ENCODE results near the gene EPHB3. TPM values are rescaled to one million over a fixed set of nuclear protein-coding genes. Genes with fewer than 3 reads are reported as not detected.
"Not testable (repeated sequence)": the region's sequence is repeated elsewhere in the genome, so short reads cannot be mapped to it uniquely, and the experiment has no call there.

Gene EPHB3
- total and polyA plus RNA-seq, 2 donors (not counting 3 experiments of a cell fraction or from before 2014, with no cell fraction given) = 0.01 TPM; not detected in 1

DNA sequence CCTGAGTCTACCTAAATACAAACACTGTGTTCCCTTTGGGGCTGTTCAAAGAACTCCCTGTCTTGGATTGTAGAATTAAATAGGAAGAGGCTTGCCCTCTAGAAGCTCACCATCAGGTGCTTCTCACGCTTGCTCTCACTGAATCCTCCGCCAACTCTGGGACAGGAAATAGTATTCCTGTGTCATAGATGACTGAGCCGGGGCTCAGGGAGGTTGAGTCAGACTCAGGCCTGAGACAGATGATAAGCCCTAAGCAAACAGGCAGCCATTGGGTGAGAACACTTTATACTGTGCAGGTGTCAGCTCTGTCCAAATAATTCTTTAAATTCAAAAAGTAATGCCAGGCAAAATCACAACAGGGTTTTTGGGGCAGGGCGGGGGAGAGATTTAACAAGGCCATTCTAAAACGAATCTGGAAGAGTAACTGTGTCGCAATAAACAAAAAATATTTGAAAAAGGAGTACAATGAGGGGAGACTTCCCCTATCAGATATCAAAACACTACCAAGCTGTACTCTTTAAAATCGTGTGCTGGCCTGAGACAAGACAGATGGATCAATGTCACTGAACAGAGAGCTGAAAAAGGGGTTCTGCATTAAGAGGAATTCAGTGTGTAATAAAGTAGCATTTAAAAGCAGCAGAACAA is 59.0 kb downstream of the EPHB3 start:
- no peak overlapping the region for H3K4me2 ChIP-seq (ENCODE audit: insufficient read depth, low read length)
- BruUV-seq (replicated peaks) = no TSS peak
- peak; percentile 63 for DNase-seq (ENCODE audit: low read depth, low spot score)
- H3K9me3 ChIP-seq (replicated peaks; ENCODE audit: control insufficient read depth, insufficient read depth, low read length) = no peaks in the 10 kb centered on the region
- no peak overlapping the region for H3K9ac ChIP-seq (replicated peaks; ENCODE audit: extremely low read depth, insufficient read depth, low read length)
- CTCF ChIA-PET = interaction anchor here (1.3 to 1.9 kb wide), 3 partner anchors 11 to 59 kb away, joined by 3 to 9 read pairs (median 8); partner anchors contain the start of gene EPHB3
- no peaks in the 10 kb centered on the region for H3K79me2 ChIP-seq (ENCODE audit: control insufficient read depth, insufficient read depth, low read length)
- H3K36me3 ChIP-seq (ENCODE audit: control insufficient read depth in 2 of 2, extremely low read depth in 1 of 2, insufficient read depth in 2 of 2, low read length in 2 of 2) = no peaks in the 10 kb centered on the region
- H3K27ac ChIP-seq (ENCODE audit: insufficient read depth, low read depth, low read length) = peak overlapping the region; percentile 30
- intact Hi-C loops (cut with micrococcal nuclease) = no loop called here
- no peaks in the 10 kb centered on the region for H3K9me1 ChIP-seq (replicated peaks; ENCODE audit: control insufficient read depth, extremely low read depth, insufficient read depth, low read length)
- peak; percentile 52 for TF ChIP-seq JUN (IDR thresholded peaks at IDR 0.05; ENCODE audit: borderline replicate concordance, insufficient read depth, insufficient read length, low read depth)
- no peak for TF ChIP-seq EZH2 (IDR thresholded peaks at IDR 0.05; ENCODE audit: borderline replicate concordance, low read depth, low read length, severe bottlenecking)
- peak; percentile 79 for TF ChIP-seq FOS (IDR thresholded peaks at IDR 0.05; ENCODE audit: borderline replicate concordance, insufficient read depth, low read length)
- TF ChIP-seq, protein P1, sequence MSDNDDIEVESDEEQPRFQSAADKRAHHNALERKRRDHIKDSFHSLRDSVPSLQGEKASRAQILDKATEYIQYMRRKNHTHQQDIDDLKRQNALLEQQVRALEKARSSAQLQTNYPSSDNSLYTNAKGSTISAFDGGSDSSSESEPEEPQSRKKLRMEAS (IDR thresholded peaks at IDR 0.05; ENCODE audit: insufficient read depth, insufficient read length) = no peak
- TF ChIP-seq GATA2 (IDR thresholded peaks at IDR 0.05; ENCODE audit: insufficient read depth, insufficient read length, low read depth, low read length) = peak; percentile 73
- peaks cover 5% of the 10 kb centered on the region in 2 experiments for H3K27me3 ChIP-seq (ENCODE audit: control insufficient read depth in 2 of 2, insufficient read depth in 2 of 2, low read length in 2 of 2)
- no peak overlapping the region for H2AFZ ChIP-seq (ENCODE audit: low read depth, low read length)
- peaks cover 21% of the 10 kb centered on the region for H3K4me1 ChIP-seq (ENCODE audit: control insufficient read depth, extremely low read depth, insufficient read depth, low read length)
- POLR2A ChIA-PET = no interaction called here
- no peaks in the 10 kb centered on the region for H4K20me1 ChIP-seq (replicated peaks; ENCODE audit: control insufficient read depth, extremely low read depth, insufficient read depth, low read length)
- peak; percentile 84 for FAIRE-seq
- dilution Hi-C loops (cut with MboI; ENCODE audit: extremely low pct_ligation_motif_present, low sequenced_read_pairs) = no loop called here
- H3K4me3 ChIP-seq (replicated peaks in 1 of 3; ENCODE audit: insufficient read depth in 1 of 3, low read depth in 1 of 3, low read length in 3 of 3) = no peak overlapping the region

DNA sequence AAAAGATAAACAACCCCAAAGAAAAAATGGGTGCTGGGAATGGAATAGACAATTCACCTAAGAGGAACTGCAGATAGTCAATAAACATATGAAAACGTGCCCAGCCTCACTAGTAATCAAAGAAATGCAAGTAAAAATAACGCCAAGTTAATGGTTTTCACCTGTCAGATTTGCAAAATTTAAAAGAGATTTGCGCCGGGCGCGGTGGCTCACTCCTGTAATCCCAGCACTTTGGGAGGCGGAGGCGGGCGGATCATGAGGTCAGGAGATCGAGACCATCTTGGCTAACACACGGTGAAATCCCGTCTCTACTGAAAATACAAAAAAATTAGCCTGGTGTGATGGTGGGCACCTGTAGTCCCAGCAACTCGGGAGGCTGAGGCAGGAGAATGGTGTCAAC is 60.6 kb downstream of the EPHB3 start:
- H3K79me2 ChIP-seq (ENCODE audit: control insufficient read depth, insufficient read depth, low read length); FAIRE-seq; H3K4me3 ChIP-seq (replicated peaks in 1 of 3; ENCODE audit: insufficient read depth in 1 of 3, low read depth in 1 of 3, low read length in 3 of 3); H3K4me2 ChIP-seq (ENCODE audit: insufficient read depth, low read length); H3K9me1 ChIP-seq (replicated peaks; ENCODE audit: control insufficient read depth, extremely low read depth, insufficient read depth, low read length); intact Hi-C loops (cut with micrococcal nuclease); H3K9me3 ChIP-seq (replicated peaks; ENCODE audit: control insufficient read depth, insufficient read depth, low read length); H4K20me1 ChIP-seq (replicated peaks; ENCODE audit: control insufficient read depth, extremely low read depth, insufficient read depth, low read length); dilution Hi-C loops (cut with MboI; ENCODE audit: extremely low pct_ligation_motif_present, low sequenced_read_pairs); H2AFZ ChIP-seq (ENCODE audit: low read depth, low read length); H3K36me3 ChIP-seq (ENCODE audit: control insufficient read depth in 2 of 2, extremely low read depth in 1 of 2, insufficient read depth in 2 of 2, low read length in 2 of 2); H3K27me3 ChIP-seq (ENCODE audit: control insufficient read depth in 2 of 2, insufficient read depth in 2 of 2, low read length in 2 of 2); DNase-seq (ENCODE audit: low read depth, low spot score); H3K27ac ChIP-seq (ENCODE audit: insufficient read depth, low read depth, low read length); H3K9ac ChIP-seq (replicated peaks; ENCODE audit: extremely low read depth, insufficient read depth, low read length); POLR2A ChIA-PET; BruUV-seq (replicated peaks); CTCF ChIA-PET: not testable (repeated sequence)
- peaks cover 21% of the 10 kb centered on the region for H3K4me1 ChIP-seq (ENCODE audit: control insufficient read depth, extremely low read depth, insufficient read depth, low read length)

Measured in endothelial cell of umbilical vein (primary cell).